Endothelial cell (in vitro differentiated cells): ENCODE results near the gene PTRH1. TPM values are rescaled to one million over a fixed set of nuclear protein-coding genes. Genes with fewer than 3 reads are reported as not detected.

Source experiments
- DNase-seq: peaks from one replicate; pipeline ENCODE4 v3.0.0; 2021; ENCODE audit warnings: low spot score
- H3K27ac Mint-ChIP-seq: one replicate; pipeline ENCODE4 v1.8.0; 2021; ENCODE audit warnings: mixed read lengths, inconsistent platforms; ENCODE audit not compliant: unreplicated experiment
- H3K27me3 Mint-ChIP-seq: one replicate; pipeline ENCODE4 v1.8.0; 2021; ENCODE audit warnings: mild to moderate bottlenecking, moderate library complexity, mixed read lengths, inconsistent platforms; ENCODE audit not compliant: unreplicated experiment
- H3K36me3 Mint-ChIP-seq: one replicate; pipeline ENCODE4 v1.8.0; 2021; ENCODE audit warnings: mild to moderate bottlenecking, low read depth, mixed read lengths, inconsistent platforms; ENCODE audit not compliant: unreplicated experiment
- H3K4me1 Mint-ChIP-seq: one replicate; pipeline ENCODE4 v1.8.0; 2021; ENCODE audit warnings: mild to moderate bottlenecking, mixed read lengths, inconsistent platforms; ENCODE audit not compliant: unreplicated experiment
- H3K4me3 Mint-ChIP-seq: one replicate; pipeline ENCODE4 v1.8.0; 2021; ENCODE audit warnings: mild to moderate bottlenecking, mixed read lengths, inconsistent platforms; ENCODE audit not compliant: unreplicated experiment
- H3K9me3 Mint-ChIP-seq: one replicate; pipeline ENCODE4 v1.8.0; 2021; ENCODE audit warnings: mixed read lengths, inconsistent platforms; ENCODE audit not compliant: unreplicated experiment
- CTCF ChIP-seq: fragments of 200-600 bp; sonication (generic); IDR thresholded peaks from one replicate; pipeline ENCODE4 v1.5.0; 2021; ENCODE audit warnings: antibody characterized with exemption; ENCODE audit not compliant: unreplicated experiment
- total RNA-seq: library from RNA; stranded (reverse); fragmentation: NEBNext Ultra II Directional; extraction: Animal tissue kit (Norgen Biotek cat#: 25700); gene quantifications from one replicate; pipeline ENCODE4 v1.2.1, GENCODE V29; 2021; ENCODE audit not compliant: unreplicated experiment

Gene PTRH1
- total RNA-seq, 1 donor from 2014 or later, result 15.3 TPM

GRCh38 chr9:127724012-127724411 lies 8.5 kb upstream of the PTRH1 start:
- no peak overlapping the region for H3K27ac Mint-ChIP-seq
- peaks cover 16% of the 10 kb centered on the region for H3K4me1 Mint-ChIP-seq
- TF ChIP-seq CTCF, result no peak
- no peaks in the 10 kb centered on the region for H3K36me3 Mint-ChIP-seq
- H3K27me3 Mint-ChIP-seq, result peaks cover 6% of the 10 kb centered on the region
- no peaks in the 10 kb centered on the region for H3K9me3 Mint-ChIP-seq
- DNase-seq, result no peak
- H3K4me3 Mint-ChIP-seq, result no peak overlapping the region

GRCh38 chr9:127723444-127723843 lies 8.0 kb upstream of the PTRH1 start:
- no peak overlapping the region for H3K4me3 Mint-ChIP-seq
- peaks cover 16% of the 10 kb centered on the region for H3K4me1 Mint-ChIP-seq
- TF ChIP-seq CTCF, result no peak
- H3K27ac Mint-ChIP-seq, result no peak overlapping the region
- no peaks in the 10 kb centered on the region for H3K9me3 Mint-ChIP-seq
- peaks cover 6% of the 10 kb centered on the region for H3K27me3 Mint-ChIP-seq
- no peaks in the 10 kb centered on the region for H3K36me3 Mint-ChIP-seq
- DNase-seq, result no peak

- Mint-ChIP-seq H3K9me3 (no peaks in the 10 kb centered on the region), H3K4me1 (peaks cover 16% of the 10 kb centered on the region), H3K36me3 (no peaks in the 10 kb centered on the region), H3K27ac (no peak overlapping the region), H3K4me3 (no peak overlapping the region), H3K27me3 (peaks cover 6% of the 10 kb centered on the region)
- no peak for TF ChIP-seq CTCF
- no peak for DNase-seq
Observed at GRCh38 chr9:127723013-127723412, 7.5 kb upstream of the PTRH1 start.

GRCh38 chr9:127722055-127722745 lies 6.7 kb upstream of the PTRH1 start:
- H3K36me3 Mint-ChIP-seq, result no peaks in the 10 kb centered on the region

More at GRCh38 chr9:127722055-127722745, 6.7 kb upstream of the PTRH1 start:
- Mint-ChIP-seq H3K27me3 (peaks cover 9% of the 10 kb centered on the region), H3K4me3 (no peak overlapping the region), H3K4me1 (peaks cover 16% of the 10 kb centered on the region), H3K9me3 (no peaks in the 10 kb centered on the region), H3K27ac (no peak overlapping the region)
- no peak for DNase-seq
- no peak for TF ChIP-seq CTCF
